Thyroid gland (tissue), 4 donors: Measurements from ENCODE around the gene SLC30A3.

Experiments
- POLR2A ChIP-seq, 2 donors: fragments of 450-650 bp; IDR thresholded peaks; one replicate each; pipeline ENCODE4 v1.6.1; 2017; ENCODE audit warnings: antibody characterized with exemption in 2 of 2, mild to moderate bottlenecking in 2 of 2, moderate library complexity in 1 of 2
- TF ChIP-seq, protein P1 (sequence below), 6 experiments: fragments of 200-600 bp in 3 of 6; fragments of 450-650 bp in 3 of 6; sonication (generic) in 3 of 6; IDR thresholded peaks; one replicate each; pipeline ENCODE4 v1.5.1; 2016 to 2019; ENCODE audit warnings: antibody characterized with exemption in 6 of 6, mild to moderate bottlenecking in 2 of 6, inconsistent platforms in 1 of 6, moderate library complexity in 1 of 6

DNA sequence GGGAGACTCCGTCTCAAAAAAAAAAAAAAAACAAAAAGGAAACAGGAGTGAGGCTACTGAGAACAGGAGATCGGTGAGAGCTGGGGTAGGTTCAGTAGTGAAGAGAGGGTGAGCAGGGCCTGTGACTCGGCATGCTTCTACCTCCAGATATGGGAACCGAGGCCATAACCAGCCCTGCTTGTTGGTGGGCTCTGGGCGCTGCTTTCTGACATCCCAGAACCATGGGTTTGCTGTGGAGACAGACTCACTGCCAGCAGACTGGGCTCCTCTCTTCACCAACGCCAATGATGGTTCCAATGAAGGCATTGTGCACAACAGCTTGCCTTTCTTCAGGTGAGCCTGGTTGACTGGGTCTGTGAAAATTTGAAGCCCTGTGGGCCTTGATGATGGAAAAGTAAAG, 39.4 kb downstream of the SLC30A3 start:
- no peak for TF ChIP-seq POLR2A (IDR thresholded peaks at IDR 0.05)
- TF ChIP-seq, protein P1, sequence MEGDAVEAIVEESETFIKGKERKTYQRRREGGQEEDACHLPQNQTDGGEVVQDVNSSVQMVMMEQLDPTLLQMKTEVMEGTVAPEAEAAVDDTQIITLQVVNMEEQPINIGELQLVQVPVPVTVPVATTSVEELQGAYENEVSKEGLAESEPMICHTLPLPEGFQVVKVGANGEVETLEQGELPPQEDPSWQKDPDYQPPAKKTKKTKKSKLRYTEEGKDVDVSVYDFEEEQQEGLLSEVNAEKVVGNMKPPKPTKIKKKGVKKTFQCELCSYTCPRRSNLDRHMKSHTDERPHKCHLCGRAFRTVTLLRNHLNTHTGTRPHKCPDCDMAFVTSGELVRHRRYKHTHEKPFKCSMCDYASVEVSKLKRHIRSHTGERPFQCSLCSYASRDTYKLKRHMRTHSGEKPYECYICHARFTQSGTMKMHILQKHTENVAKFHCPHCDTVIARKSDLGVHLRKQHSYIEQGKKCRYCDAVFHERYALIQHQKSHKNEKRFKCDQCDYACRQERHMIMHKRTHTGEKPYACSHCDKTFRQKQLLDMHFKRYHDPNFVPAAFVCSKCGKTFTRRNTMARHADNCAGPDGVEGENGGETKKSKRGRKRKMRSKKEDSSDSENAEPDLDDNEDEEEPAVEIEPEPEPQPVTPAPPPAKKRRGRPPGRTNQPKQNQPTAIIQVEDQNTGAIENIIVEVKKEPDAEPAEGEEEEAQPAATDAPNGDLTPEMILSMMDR (IDR thresholded peaks at IDR 0.05) = no peak
